DND-41 (cell line): ENCODE measurements around the gene GNB5.

Experiments
- ATAC-seq: fragments of 200-7000 bp; cut with Tn5 transposase; 3 replicates; pipeline ENCODE4 v1.9.1; 2021; ENCODE audit warnings: low read depth; ENCODE audit not compliant: insufficient read depth
- DNase-seq: peaks from one replicate; pipeline ENCODE4 v3.0.0-alpha.2; 2020
- H2AFZ ChIP-seq: 2 replicates; pipeline ENCODE4 v1.6.0; 2012; ENCODE audit warnings: low read depth, low read length
- H3K27ac ChIP-seq: 2 replicates; pipeline ENCODE4 v1.5.1; 2012; ENCODE audit warnings: low read length, inconsistent platforms
- H3K27me3 ChIP-seq: fragments of 200-600 bp; sonication (generic); 2 replicates; pipeline ENCODE4 v1.6.0; 2012; ENCODE audit warnings: low read length, mild to moderate bottlenecking, inconsistent platforms; ENCODE audit not compliant: insufficient read depth, poor library complexity
- H3K36me3 ChIP-seq: 2 replicates; pipeline ENCODE4 v1.5.1; 2012; ENCODE audit warnings: low read length, inconsistent platforms; ENCODE audit not compliant: insufficient read depth
- H3K4me1 ChIP-seq: 2 replicates; pipeline ENCODE4 v1.5.1; 2012; ENCODE audit warnings: mild to moderate bottlenecking, low read length; ENCODE audit not compliant: insufficient read depth
- H3K4me2 ChIP-seq: 2 replicates; pipeline ENCODE4 v1.6.0; 2012; ENCODE audit warnings: mild to moderate bottlenecking, moderate library complexity, low read length, inconsistent platforms; ENCODE audit not compliant: insufficient read depth
- H3K4me3 ChIP-seq, 2 experiments: fragments of 200-600 bp in 1 of 2; shearing (Covaris generic) in 1 of 2; 2 replicates each; pipeline ENCODE4 v1.5.1; 2012 to 2016; ENCODE audit warnings: inconsistent platforms in 2 of 2, low read length in 2 of 2, mild to moderate bottlenecking in 2 of 2, low read depth in 1 of 2, moderate library complexity in 1 of 2
- H3K79me2 ChIP-seq: 2 replicates; pipeline ENCODE4 v1.6.0; 2012; ENCODE audit warnings: low read length, inconsistent platforms; ENCODE audit not compliant: insufficient read depth
- H3K9ac ChIP-seq: 2 replicates; pipeline ENCODE4 v1.6.0; 2012; ENCODE audit warnings: low read depth, mild to moderate bottlenecking, inconsistent platforms, low read length, moderate library complexity
- H3K9me3 ChIP-seq: 2 replicates; pipeline ENCODE4 v1.5.1; 2012; ENCODE audit warnings: low read length, moderate library complexity, mild to moderate bottlenecking, inconsistent platforms; ENCODE audit not compliant: insufficient read depth, severe bottlenecking
- H4K20me1 ChIP-seq: 2 replicates; pipeline ENCODE4 v1.6.0; 2012; ENCODE audit warnings: low read length; ENCODE audit not compliant: insufficient read depth
- EZH2 ChIP-seq: IDR thresholded peaks from 3 replicates; pipeline ENCODE4 v1.6.1; 2012; ENCODE audit warnings: borderline replicate concordance, low read depth, mild to moderate bottlenecking, moderate library complexity, low read length, inconsistent platforms; ENCODE audit not compliant: severe bottlenecking
- TF ChIP-seq, protein P1 (sequence below): IDR thresholded peaks from 2 replicates; pipeline ENCODE4 v1.5.1; 2012; ENCODE audit warnings: borderline replicate concordance, low read length, moderate library complexity, mild to moderate bottlenecking; ENCODE audit not compliant: poor library complexity, severe bottlenecking; ENCODE audit errors: extremely low read depth

Gene GNB5

DNA sequence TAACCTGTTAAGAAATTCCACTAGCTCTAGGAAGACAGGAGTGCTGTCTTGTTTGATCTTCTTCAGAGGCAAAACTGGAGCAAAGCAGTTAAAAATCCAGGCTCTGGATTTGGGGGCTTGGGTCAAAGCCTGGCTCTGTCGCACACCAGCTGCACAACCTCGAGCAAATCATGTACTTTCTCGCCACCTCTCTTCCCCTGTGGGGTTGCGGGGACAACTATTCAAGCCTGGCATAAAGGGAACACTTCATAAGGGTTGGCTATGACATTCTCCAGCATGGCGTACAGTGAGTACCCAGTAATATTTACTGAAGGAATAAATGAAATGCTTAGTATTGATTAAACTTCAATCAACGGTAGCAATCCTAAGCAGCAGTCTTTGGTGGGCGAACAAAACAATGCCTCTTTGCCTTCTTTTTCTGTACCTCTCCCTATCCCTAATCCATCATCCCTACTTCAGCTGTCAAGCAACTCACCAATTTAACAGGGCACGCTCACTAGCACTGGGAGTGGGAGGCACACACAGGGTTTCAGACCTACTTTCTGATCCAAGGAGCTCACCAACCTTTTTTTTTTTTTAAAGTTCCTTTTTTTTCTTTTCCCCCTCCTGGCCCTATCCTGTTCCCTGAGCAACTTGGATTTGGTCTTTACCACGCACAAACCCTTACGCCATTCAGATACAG, 33.0 kb downstream of the GNB5 start:
- Histone ChIP-seq H3K27me3 (no peaks in the 10 kb centered on the region), H3K4me2 (no peak overlapping the region), H3K9ac (no peak overlapping the region), H3K27ac (no peak overlapping the region), H3K4me1 (no peaks in the 10 kb centered on the region), H2AFZ (no peak overlapping the region), H3K4me3 (no peak overlapping the region), H3K36me3 (peaks cover 1% of the 10 kb centered on the region; the same call in 1 of the 2 replicates), H3K9me3 (no peaks in the 10 kb centered on the region), H4K20me1 (peaks cover 9% of the 10 kb centered on the region; the same call in 1 of the 2 replicates), H3K79me2 (no peaks in the 10 kb centered on the region)
- no peak for TF ChIP-seq EZH2
- TF ChIP-seq, protein P1, sequence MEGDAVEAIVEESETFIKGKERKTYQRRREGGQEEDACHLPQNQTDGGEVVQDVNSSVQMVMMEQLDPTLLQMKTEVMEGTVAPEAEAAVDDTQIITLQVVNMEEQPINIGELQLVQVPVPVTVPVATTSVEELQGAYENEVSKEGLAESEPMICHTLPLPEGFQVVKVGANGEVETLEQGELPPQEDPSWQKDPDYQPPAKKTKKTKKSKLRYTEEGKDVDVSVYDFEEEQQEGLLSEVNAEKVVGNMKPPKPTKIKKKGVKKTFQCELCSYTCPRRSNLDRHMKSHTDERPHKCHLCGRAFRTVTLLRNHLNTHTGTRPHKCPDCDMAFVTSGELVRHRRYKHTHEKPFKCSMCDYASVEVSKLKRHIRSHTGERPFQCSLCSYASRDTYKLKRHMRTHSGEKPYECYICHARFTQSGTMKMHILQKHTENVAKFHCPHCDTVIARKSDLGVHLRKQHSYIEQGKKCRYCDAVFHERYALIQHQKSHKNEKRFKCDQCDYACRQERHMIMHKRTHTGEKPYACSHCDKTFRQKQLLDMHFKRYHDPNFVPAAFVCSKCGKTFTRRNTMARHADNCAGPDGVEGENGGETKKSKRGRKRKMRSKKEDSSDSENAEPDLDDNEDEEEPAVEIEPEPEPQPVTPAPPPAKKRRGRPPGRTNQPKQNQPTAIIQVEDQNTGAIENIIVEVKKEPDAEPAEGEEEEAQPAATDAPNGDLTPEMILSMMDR: no peak
- ATAC-seq (no peak), DNase-seq (no peak)

DNA sequence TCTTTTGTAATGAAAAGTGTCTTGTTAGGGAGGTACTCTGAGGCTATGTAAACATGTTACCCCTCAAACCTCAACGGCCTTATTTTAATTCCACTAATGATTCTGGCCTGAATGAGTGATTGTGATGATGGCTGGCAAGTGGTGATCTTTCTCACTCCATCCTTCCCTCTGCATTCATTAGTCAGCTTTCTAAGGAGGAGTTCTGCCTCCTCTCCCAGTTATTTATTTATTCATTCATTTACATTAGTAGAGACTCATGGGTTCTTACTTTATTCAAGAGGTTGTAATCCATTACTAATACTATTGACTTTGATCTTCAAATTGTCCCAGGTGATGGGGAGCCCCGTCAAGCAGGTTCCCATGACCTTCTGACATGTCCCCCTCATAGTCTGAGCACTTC, 35.3 kb downstream of the GNB5 start:
- no peaks in the 10 kb centered on the region for H3K27me3 ChIP-seq
- ATAC-seq (no peak), DNase-seq (no peak)
- TF ChIP-seq, protein P1: no peak
- no peak for TF ChIP-seq EZH2
- no peaks in the 10 kb centered on the region for H3K4me1 ChIP-seq
- H3K4me2 ChIP-seq: no peak overlapping the region
- H3K27ac ChIP-seq: no peak overlapping the region
- no peak overlapping the region for H3K9ac ChIP-seq
- peaks cover 9% of the 10 kb centered on the region; the same call in 1 of the 2 replicates for H4K20me1 ChIP-seq
- H3K9me3 ChIP-seq: no peaks in the 10 kb centered on the region
- no peak overlapping the region for H2AFZ ChIP-seq
- H3K36me3 ChIP-seq: peaks cover 6% of the 10 kb centered on the region; the same call in 1 of the 2 replicates
- H3K4me3 ChIP-seq: no peak overlapping the region
- H3K79me2 ChIP-seq: no peaks in the 10 kb centered on the region

DNA sequence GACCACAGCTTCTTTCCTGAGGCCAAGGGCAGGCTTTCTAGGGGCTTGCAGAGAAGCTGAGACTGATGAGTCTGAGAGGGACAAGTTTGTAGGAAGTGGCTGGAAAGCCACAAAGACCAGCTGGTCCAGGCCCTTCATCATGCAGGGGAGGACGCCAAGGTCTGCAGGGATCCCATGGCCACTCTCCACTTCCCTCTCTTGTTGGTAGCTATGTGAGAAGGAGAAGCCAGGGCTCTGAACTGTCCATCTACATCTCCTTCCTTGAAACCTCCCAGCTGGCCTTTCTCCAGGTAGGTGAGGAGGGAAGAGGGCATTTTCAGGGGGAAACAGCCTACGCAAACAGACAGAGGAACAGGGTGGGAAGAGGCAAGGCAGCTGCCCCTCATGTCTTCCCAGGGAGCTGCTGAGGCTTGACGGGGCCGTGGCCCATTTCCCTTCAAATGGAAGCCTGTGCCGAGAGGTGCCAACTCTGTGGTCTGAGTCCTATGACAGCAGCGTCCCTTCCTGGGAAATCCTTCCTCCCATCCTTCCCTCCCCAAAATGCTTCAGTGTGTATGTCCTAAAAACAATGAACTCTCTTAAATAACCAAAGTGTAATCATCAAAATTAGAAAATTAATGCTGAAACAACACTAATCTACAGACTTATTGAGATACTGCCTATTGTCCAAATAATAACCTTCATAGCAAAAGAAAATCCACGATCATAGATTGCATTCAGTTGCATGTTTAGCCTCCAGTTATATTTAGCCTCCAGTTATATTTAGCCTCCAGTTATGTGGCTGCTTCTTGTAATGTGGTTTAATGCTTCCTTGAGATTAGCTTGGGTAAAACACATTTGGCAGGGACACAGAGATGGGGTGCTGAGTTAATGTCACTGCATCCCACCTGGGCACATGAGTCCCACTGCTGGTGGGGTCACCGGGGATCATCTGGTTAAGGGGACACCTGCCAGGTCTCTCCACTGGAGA, 36.0 kb downstream of the GNB5 start:
- Histone ChIP-seq H3K79me2 (no peaks in the 10 kb centered on the region), H3K4me2 (no peak overlapping the region), H4K20me1 (peaks cover 9% of the 10 kb centered on the region; the same call in 1 of the 2 replicates), H3K27ac (no peak overlapping the region), H3K36me3 (peaks cover 6% of the 10 kb centered on the region; the same call in 1 of the 2 replicates), H2AFZ (no peak overlapping the region), H3K9ac (no peak overlapping the region), H3K4me3 (no peak overlapping the region), H3K27me3 (no peaks in the 10 kb centered on the region), H3K9me3 (no peaks in the 10 kb centered on the region), H3K4me1 (no peaks in the 10 kb centered on the region)
- DNase-seq: no peak
- no peak for TF ChIP-seq EZH2
- TF ChIP-seq, protein P1: no peak
- no peak for ATAC-seq
